Small intestine (tissue), 7 donors: ENCODE results near the gene BAIAP2. TPM values are rescaled to one million over a fixed set of nuclear protein-coding genes. Genes with fewer than 3 reads are reported as not detected.
A peak's percentile ranks its signal among the peaks of the same experiment; 100 is the strongest.

ENCODE experiments used
- DNase-seq, 2 donors: peaks; one replicate each; pipeline versions ENCODE4 v3.0.0 to v3.0.0-alpha.2; 2013
- FAIRE-seq: peaks from 2 replicates; lab custom pipeline; 2012; peaks lifted over from hg19 to GRCh38; lab: Jason Lieb, UNC
- H3K27ac ChIP-seq, 3 donors: one replicate each; pipeline ENCODE4 v1.5.1; 2013; ENCODE audit warnings: low read length in 2 of 3, mild to moderate bottlenecking in 2 of 3, control low read depth in 1 of 3, inconsistent platforms in 1 of 3, low read depth in 1 of 3, moderate library complexity in 1 of 3
- H3K27me3 ChIP-seq, 3 donors: one replicate each; pipeline ENCODE4 v1.6.1; 2013; ENCODE audit warnings: low read length in 3 of 3, inconsistent platforms in 1 of 3; ENCODE audit not compliant: control insufficient read depth in 3 of 3, insufficient read depth in 3 of 3
- H3K36me3 ChIP-seq, 3 donors: one replicate each; pipeline ENCODE4 v1.6.1; 2013; ENCODE audit warnings: low read length in 3 of 3, inconsistent platforms in 1 of 3, low read depth in 1 of 3, mild to moderate bottlenecking in 1 of 3, moderate library complexity in 1 of 3; ENCODE audit not compliant: control insufficient read depth in 3 of 3, insufficient read depth in 2 of 3
- H3K4me1 ChIP-seq, 3 donors: one replicate each; pipeline ENCODE4 v1.6.1; 2013; ENCODE audit warnings: low read length in 2 of 3, inconsistent platforms in 1 of 3, low read depth in 1 of 3, mild to moderate bottlenecking in 1 of 3, moderate library complexity in 1 of 3; ENCODE audit not compliant: control insufficient read depth in 3 of 3, insufficient read depth in 2 of 3
- H3K4me3 ChIP-seq, 3 donors: one replicate each; pipeline ENCODE4 v1.5.1; 2013; ENCODE audit warnings: low read length in 3 of 3, control low read depth in 1 of 3, inconsistent platforms in 1 of 3, low read depth in 1 of 3, mild to moderate bottlenecking in 1 of 3, moderate library complexity in 1 of 3
- H3K9me3 ChIP-seq, 2 donors: one replicate each; pipeline ENCODE4 v1.6.1; 2013; ENCODE audit warnings: low read depth in 1 of 2, low read length in 1 of 2; ENCODE audit not compliant: control insufficient read depth in 2 of 2, insufficient read depth in 1 of 2
- WGBS, 3 donors: extraction: QIAGEN DNeasy Blood & Tissue Kit; methylation state at CpG; one replicate each; pipeline ENCODE4 v1.1.7; 2013; 5-methylcytosine and 5-hydroxymethylcytosine counted together
- polyA plus RNA-seq, 4 donors: library from polyadenylated mRNA; stranded (reverse) in 3 of 4; unstranded in 1 of 4; fragments of 200-250 nt in 3 of 4; fragments of 120-200 nt in 1 of 4; gene quantifications; one replicate each; pipeline versions ENCODE4 v1.2.1 to v1.2.3, GENCODE V29; 2013
- donor health status: healthy with polysubstance abuse.
- donor health status: control.
- donor health status: control.
- donor health status: Bipolar disorder and iron deficiency.
- donor health status: healthy.

The BAIAP2 gene
- polyA plus RNA-seq, 4 donors, result 1.8 to 14.5 (median 7.5) TPM

- Histone ChIP-seq H3K4me1 (peaks cover 0 to 26% (median 6%) of the 10 kb centered on the region in 3 donors), H3K4me3 (no peak overlapping the region), H3K36me3 (peaks cover 0 to 25% (median 0%) of the 10 kb centered on the region in 3 donors), H3K27ac (no peak overlapping the region), H3K27me3 (peaks cover 0 to 2% (median 0%) of the 10 kb centered on the region in 3 donors), H3K9me3 (no peaks in the 10 kb centered on the region)
- FAIRE-seq, result no peak
- 82 to 85% (median 83%) methylated on average over 21 to 24 of the region's 24 CpGs for WGBS, 3 donors
- DNase-seq, result no peak
Observed at GRCh38 chr17:81092518-81093095, 57.7 kb downstream of the BAIAP2 start.

GRCh38 chr17:81093619-81094508 lies 58.9 kb downstream of the BAIAP2 start:
- peak overlapping the region in 1 of 3 donors; percentile 4 for H3K27ac ChIP-seq
- peaks cover 0 to 27% (median 6%) of the 10 kb centered on the region in 3 donors for H3K4me1 ChIP-seq
- WGBS, 3 donors, result 78 to 84% (median 82%) methylated on average over 21 of the region's 21 CpGs
- H3K9me3 ChIP-seq, result no peaks in the 10 kb centered on the region
- H3K27me3 ChIP-seq, result peaks cover 0 to 2% (median 0%) of the 10 kb centered on the region in 3 donors
- FAIRE-seq (no peak), DNase-seq (no peak)
- H3K4me3 ChIP-seq, result no peak overlapping the region
- peaks cover 0 to 14% (median 0%) of the 10 kb centered on the region in 3 donors for H3K36me3 ChIP-seq

- WGBS, 3 donors, result 22 to 35% (median 23%) methylated on average over 32 to 33 of the region's 33 CpGs
- Histone ChIP-seq H3K27ac (peak overlapping the region in 2 of 3 donors; percentile 38 to 74), H3K4me1 (peaks cover 0 to 27% (median 6%) of the 10 kb centered on the region in 3 donors), H3K9me3 (no peaks in the 10 kb centered on the region), H3K4me3 (peak overlapping the region in 1 of 3 donors; percentile 18), H3K27me3 (peaks cover 0 to 2% (median 0%) of the 10 kb centered on the region in 3 donors), H3K36me3 (peaks cover 0 to 7% (median 0%) of the 10 kb centered on the region in 3 donors)
- FAIRE-seq (no peak), DNase-seq (peak; percentile 75 to 87)
Observed at GRCh38 chr17:81094509-81095382, 59.8 kb downstream of the BAIAP2 start.

- peak overlapping the region in 2 of 3 donors; percentile 38 to 74 for H3K27ac ChIP-seq
- peaks cover 0 to 26% (median 6%) of the 10 kb centered on the region in 3 donors for H3K4me1 ChIP-seq
- DNase-seq, result no peak
- FAIRE-seq, result no peak
- peaks cover 0 to 8% (median 0%) of the 10 kb centered on the region in 3 donors for H3K36me3 ChIP-seq
- WGBS, 3 donors, result 47 to 54% (median 53%) methylated on average over 13 of the region's 13 CpGs
- peak overlapping the region in 1 of 3 donors; percentile 18 for H3K4me3 ChIP-seq
- peaks cover 0 to 2% (median 0%) of the 10 kb centered on the region in 3 donors for H3K27me3 ChIP-seq
- H3K9me3 ChIP-seq, result no peaks in the 10 kb centered on the region
Observed at GRCh38 chr17:81095383-81095762, 60.4 kb downstream of the BAIAP2 start.

GRCh38 chr17:81096741-81097133 lies 61.8 kb downstream of the BAIAP2 start:
- Histone ChIP-seq H3K4me1 (peaks cover 0 to 24% (median 6%) of the 10 kb centered on the region in 3 donors), H3K27me3 (peaks cover 0 to 2% (median 0%) of the 10 kb centered on the region in 3 donors), H3K9me3 (no peaks in the 10 kb centered on the region), H3K36me3 (peaks cover 0 to 20% (median 0%) of the 10 kb centered on the region in 3 donors), H3K4me3 (no peak overlapping the region), H3K27ac (no peak overlapping the region)
- WGBS, 3 donors, result 78 to 83% (median 80%) methylated on average over 7 of the region's 7 CpGs
- DNase-seq (no peak), FAIRE-seq (no peak)

GRCh38 chr17:81097134-81097942 lies 62.4 kb downstream of the BAIAP2 start:
- DNase-seq (peak; percentile 31 to 82), FAIRE-seq (no peak)
- Histone ChIP-seq H3K27me3 (peaks cover 0 to 2% (median 0%) of the 10 kb centered on the region in 3 donors), H3K9me3 (no peaks in the 10 kb centered on the region), H3K36me3 (peaks cover 0 to 17% (median 0%) of the 10 kb centered on the region in 3 donors), H3K27ac (peak overlapping the region in 1 of 3 donors; percentile 57), H3K4me3 (no peak overlapping the region), H3K4me1 (peaks cover 0 to 24% (median 6%) of the 10 kb centered on the region in 3 donors)
- 18 to 39% (median 32%) methylated on average over 24 to 31 of the region's 31 CpGs for WGBS, 3 donors

GRCh38 chr17:81097943-81098308 lies 63.0 kb downstream of the BAIAP2 start:
- Histone ChIP-seq H3K27ac (no peak overlapping the region), H3K4me3 (no peak overlapping the region), H3K27me3 (peaks cover 0 to 2% (median 0%) of the 10 kb centered on the region in 3 donors), H3K4me1 (peaks cover 0 to 24% (median 6%) of the 10 kb centered on the region in 3 donors), H3K9me3 (no peaks in the 10 kb centered on the region), H3K36me3 (peaks cover 0 to 20% (median 0%) of the 10 kb centered on the region in 3 donors)
- FAIRE-seq (no peak), DNase-seq (no peak)
- WGBS, 3 donors, result 70 to 72% (median 72%) methylated on average over 13 of the region's 13 CpGs
